ENCODE data around the gene MTMR10. TPM values are rescaled to one million over a fixed set of nuclear protein-coding genes. Genes with fewer than 3 reads are reported as not detected.

Gene MTMR10
- polyA plus RNA-seq, 1 of the 3 experiments (the other 2 are of a cell fraction): 6.4 TPM

DNA sequence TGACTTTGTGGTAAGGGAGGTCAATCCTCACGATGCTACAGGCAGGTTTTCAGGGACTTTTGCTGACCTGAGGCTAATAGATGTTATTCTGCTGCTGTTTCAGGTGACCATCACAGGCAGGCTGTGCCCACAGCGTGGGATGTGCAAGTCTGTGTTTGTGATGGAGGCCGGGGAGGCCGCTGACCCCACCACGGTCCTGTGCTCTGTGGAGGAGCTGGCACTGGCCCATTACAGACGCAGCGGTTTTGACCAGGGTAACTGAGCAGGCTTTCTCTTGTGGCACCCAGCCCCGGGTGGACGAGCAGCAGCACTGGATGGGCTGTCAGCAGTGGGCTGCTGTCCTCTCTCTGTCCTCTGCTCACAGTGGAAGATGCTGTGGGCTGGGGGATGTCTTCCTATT lies 65.7 kb downstream of the MTMR10 start:
- peaks cover 16 to 58% of the 10 kb centered on the region in 2 experiments for H3K36me3 ChIP-seq (replicated peaks in 1 of 2; ENCODE audit: control insufficient read depth in 1 of 2, insufficient read depth in 2 of 2, low read length in 1 of 2)
- no peak for DNase-seq
- no peak overlapping the region for H2AFZ ChIP-seq (ENCODE audit: low read depth)
- H3K27ac ChIP-seq (ENCODE audit: low read depth in 2 of 2, low read length in 1 of 2): no peak overlapping the region
- no peaks in the 10 kb centered on the region for H3F3A ChIP-seq (replicated peaks; ENCODE audit: insufficient read depth)
- H3K9ac ChIP-seq: no peak overlapping the region
- no peaks in the 10 kb centered on the region for H4K20me1 ChIP-seq (ENCODE audit: insufficient read depth)
- POLR2A ChIA-PET: no interaction called here
- no peaks in the 10 kb centered on the region for H3K27me3 ChIP-seq (ENCODE audit: insufficient read depth)
- H3K4me2 ChIP-seq: no peak overlapping the region
- 100% methylated on average over 9 of the region's 9 CpGs for WGBS (ENCODE audit: low lambda C conversion rate)
- CTCF ChIA-PET: interaction anchor here (1.1 kb wide), 1 partner anchor 16 kb away, joined by 4 read pairs; no protein-coding TSS in a partner anchor
- H3K9me3 ChIP-seq: no peaks in the 10 kb centered on the region
- H3K79me2 ChIP-seq (ENCODE audit: insufficient read depth): no peaks in the 10 kb centered on the region
- peaks cover 0 to 28% of the 10 kb centered on the region in 2 experiments; a peak in 2 of 4 replicates for H3K4me1 ChIP-seq (ENCODE audit: control insufficient read depth in 1 of 2, insufficient read depth in 2 of 2, low read depth in 1 of 2, low read length in 1 of 2)
- H3K4me3 ChIP-seq (ENCODE audit: low read depth in 2 of 2, low read length in 1 of 2): no peak overlapping the region
- TF ChIP-seq GABPA (IDR thresholded peaks at IDR 0.05; ENCODE audit: low read depth) (no peak), EP300 (IDR thresholded peaks at IDR 0.05; ENCODE audit: borderline replicate concordance in 1 of 2, low read depth in 1 of 2, low read length in 1 of 2) (no peak), FOSL2 (IDR thresholded peaks at IDR 0.05; ENCODE audit: borderline replicate concordance, low read depth) (no peak), MEF2A (IDR thresholded peaks at IDR 0.05; ENCODE audit: borderline replicate concordance, low read depth) (no peak), MXI1 (IDR thresholded peaks at IDR 0.05; ENCODE audit: low read depth, low read length) (no peak), RCOR1 (IDR thresholded peaks at IDR 0.05; ENCODE audit: low read length) (no peak), CHD2 (IDR thresholded peaks at IDR 0.05; ENCODE audit: low read length, partially characterized antibody) (no peak), ELF1 (IDR thresholded peaks at IDR 0.05) (no peak), RAD21 (IDR thresholded peaks at IDR 0.05; ENCODE audit: low read length) (no peak), TAF1 (IDR thresholded peaks at IDR 0.05; ENCODE audit: borderline replicate concordance, low read depth, low read length) (no peak), TEAD4 (IDR thresholded peaks at IDR 0.05; ENCODE audit: borderline replicate concordance, insufficient read depth) (no peak), SIN3A (IDR thresholded peaks at IDR 0.05; ENCODE audit: borderline replicate concordance, low read depth, low read length) (no peak), FOXM1 (IDR thresholded peaks at IDR 0.05; ENCODE audit: low read depth) (no peak)
- TF ChIP-seq, protein P1, sequence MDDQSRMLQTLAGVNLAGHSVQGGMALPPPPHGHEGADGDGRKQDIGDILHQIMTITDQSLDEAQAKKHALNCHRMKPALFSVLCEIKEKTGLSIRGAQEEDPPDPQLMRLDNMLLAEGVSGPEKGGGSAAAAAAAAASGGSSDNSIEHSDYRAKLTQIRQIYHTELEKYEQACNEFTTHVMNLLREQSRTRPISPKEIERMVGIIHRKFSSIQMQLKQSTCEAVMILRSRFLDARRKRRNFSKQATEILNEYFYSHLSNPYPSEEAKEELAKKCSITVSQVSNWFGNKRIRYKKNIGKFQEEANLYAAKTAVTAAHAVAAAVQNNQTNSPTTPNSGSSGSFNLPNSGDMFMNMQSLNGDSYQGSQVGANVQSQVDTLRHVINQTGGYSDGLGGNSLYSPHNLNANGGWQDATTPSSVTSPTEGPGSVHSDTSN (IDR thresholded peaks at IDR 0.05): no peak
- TF ChIP-seq, protein P2, sequence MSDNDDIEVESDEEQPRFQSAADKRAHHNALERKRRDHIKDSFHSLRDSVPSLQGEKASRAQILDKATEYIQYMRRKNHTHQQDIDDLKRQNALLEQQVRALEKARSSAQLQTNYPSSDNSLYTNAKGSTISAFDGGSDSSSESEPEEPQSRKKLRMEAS (IDR thresholded peaks at IDR 0.05; ENCODE audit: low read depth): no peak
- TF ChIP-seq, protein P3, sequence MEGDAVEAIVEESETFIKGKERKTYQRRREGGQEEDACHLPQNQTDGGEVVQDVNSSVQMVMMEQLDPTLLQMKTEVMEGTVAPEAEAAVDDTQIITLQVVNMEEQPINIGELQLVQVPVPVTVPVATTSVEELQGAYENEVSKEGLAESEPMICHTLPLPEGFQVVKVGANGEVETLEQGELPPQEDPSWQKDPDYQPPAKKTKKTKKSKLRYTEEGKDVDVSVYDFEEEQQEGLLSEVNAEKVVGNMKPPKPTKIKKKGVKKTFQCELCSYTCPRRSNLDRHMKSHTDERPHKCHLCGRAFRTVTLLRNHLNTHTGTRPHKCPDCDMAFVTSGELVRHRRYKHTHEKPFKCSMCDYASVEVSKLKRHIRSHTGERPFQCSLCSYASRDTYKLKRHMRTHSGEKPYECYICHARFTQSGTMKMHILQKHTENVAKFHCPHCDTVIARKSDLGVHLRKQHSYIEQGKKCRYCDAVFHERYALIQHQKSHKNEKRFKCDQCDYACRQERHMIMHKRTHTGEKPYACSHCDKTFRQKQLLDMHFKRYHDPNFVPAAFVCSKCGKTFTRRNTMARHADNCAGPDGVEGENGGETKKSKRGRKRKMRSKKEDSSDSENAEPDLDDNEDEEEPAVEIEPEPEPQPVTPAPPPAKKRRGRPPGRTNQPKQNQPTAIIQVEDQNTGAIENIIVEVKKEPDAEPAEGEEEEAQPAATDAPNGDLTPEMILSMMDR (IDR thresholded peaks at IDR 0.05): no peak
- TF ChIP-seq, protein P4, sequence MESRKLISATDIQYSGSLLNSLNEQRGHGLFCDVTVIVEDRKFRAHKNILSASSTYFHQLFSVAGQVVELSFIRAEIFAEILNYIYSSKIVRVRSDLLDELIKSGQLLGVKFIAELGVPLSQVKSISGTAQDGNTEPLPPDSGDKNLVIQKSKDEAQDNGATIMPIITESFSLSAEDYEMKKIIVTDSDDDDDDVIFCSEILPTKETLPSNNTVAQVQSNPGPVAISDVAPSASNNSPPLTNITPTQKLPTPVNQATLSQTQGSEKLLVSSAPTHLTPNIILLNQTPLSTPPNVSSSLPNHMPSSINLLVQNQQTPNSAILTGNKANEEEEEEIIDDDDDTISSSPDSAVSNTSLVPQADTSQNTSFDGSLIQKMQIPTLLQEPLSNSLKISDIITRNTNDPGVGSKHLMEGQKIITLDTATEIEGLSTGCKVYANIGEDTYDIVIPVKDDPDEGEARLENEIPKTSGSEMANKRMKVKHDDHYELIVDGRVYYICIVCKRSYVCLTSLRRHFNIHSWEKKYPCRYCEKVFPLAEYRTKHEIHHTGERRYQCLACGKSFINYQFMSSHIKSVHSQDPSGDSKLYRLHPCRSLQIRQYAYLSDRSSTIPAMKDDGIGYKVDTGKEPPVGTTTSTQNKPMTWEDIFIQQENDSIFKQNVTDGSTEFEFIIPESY (IDR thresholded peaks at IDR 0.05; ENCODE audit: borderline replicate concordance, low read depth): no peak
- TF ChIP-seq, protein P5, sequence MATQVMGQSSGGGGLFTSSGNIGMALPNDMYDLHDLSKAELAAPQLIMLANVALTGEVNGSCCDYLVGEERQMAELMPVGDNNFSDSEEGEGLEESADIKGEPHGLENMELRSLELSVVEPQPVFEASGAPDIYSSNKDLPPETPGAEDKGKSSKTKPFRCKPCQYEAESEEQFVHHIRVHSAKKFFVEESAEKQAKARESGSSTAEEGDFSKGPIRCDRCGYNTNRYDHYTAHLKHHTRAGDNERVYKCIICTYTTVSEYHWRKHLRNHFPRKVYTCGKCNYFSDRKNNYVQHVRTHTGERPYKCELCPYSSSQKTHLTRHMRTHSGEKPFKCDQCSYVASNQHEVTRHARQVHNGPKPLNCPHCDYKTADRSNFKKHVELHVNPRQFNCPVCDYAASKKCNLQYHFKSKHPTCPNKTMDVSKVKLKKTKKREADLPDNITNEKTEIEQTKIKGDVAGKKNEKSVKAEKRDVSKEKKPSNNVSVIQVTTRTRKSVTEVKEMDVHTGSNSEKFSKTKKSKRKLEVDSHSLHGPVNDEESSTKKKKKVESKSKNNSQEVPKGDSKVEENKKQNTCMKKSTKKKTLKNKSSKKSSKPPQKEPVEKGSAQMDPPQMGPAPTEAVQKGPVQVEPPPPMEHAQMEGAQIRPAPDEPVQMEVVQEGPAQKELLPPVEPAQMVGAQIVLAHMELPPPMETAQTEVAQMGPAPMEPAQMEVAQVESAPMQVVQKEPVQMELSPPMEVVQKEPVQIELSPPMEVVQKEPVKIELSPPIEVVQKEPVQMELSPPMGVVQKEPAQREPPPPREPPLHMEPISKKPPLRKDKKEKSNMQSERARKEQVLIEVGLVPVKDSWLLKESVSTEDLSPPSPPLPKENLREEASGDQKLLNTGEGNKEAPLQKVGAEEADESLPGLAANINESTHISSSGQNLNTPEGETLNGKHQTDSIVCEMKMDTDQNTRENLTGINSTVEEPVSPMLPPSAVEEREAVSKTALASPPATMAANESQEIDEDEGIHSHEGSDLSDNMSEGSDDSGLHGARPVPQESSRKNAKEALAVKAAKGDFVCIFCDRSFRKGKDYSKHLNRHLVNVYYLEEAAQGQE (IDR thresholded peaks at IDR 0.05; ENCODE audit: low read depth, low read length): no peak
- TF ChIP-seq, protein P6, sequence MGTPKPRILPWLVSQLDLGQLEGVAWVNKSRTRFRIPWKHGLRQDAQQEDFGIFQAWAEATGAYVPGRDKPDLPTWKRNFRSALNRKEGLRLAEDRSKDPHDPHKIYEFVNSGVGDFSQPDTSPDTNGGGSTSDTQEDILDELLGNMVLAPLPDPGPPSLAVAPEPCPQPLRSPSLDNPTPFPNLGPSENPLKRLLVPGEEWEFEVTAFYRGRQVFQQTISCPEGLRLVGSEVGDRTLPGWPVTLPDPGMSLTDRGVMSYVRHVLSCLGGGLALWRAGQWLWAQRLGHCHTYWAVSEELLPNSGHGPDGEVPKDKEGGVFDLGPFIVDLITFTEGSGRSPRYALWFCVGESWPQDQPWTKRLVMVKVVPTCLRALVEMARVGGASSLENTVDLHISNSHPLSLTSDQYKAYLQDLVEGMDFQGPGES (IDR thresholded peaks at IDR 0.05; ENCODE audit: low read depth, low read length): no peak
- H3K9me2 ChIP-seq: no peaks in the 10 kb centered on the region
